H1 (cell line): Measurements from ENCODE around the gene TBR1. TPM values are rescaled to one million over a fixed set of nuclear protein-coding genes. Genes with fewer than 3 reads are reported as not detected.

Experiments used
- CTCF ChIA-PET: fragments of 300-600 bp; sonication (Branson Sonifier 250); formaldehyde crosslinking; loops from one replicate; lab custom pipeline; 2021; ENCODE audit not compliant: partially characterized antibody; lab: Charles Lee
- POLR2A ChIA-PET: fragments of 300-600 bp; sonication (Branson Sonifier 250); formaldehyde crosslinking; loops from one replicate; lab custom pipeline; 2021; ENCODE audit warnings: inconsistent platforms; ENCODE audit not compliant: partially characterized antibody; lab: Charles Lee
- DNase-seq, 2 experiments: peaks; one replicate each; pipeline versions ENCODE4 v3.0.0 to v3.0.0-alpha.2; 2010 to 2022; ENCODE audit warnings: low spot score in 2 of 2, low read depth in 1 of 2, mixed read lengths in 1 of 2
- FAIRE-seq: peaks from 2 replicates; lab custom pipeline; 2011; peaks lifted over from hg19 to GRCh38; lab: Jason Lieb, UNC
- H2AFZ ChIP-seq: 2 replicates; pipeline ENCODE4 v1.8.1; 2012; ENCODE audit warnings: low read length, inconsistent platforms
- H2AK5ac ChIP-seq: 2 replicates; pipeline ENCODE4 v1.6.1; 2013; ENCODE audit warnings: low read depth, low read length
- H2BK120ac ChIP-seq: replicated peaks from 2 replicates; pipeline ENCODE3; 2013; ENCODE audit warnings: low read depth, low read length, inconsistent platforms
- H2BK12ac ChIP-seq: 2 replicates; pipeline ENCODE4 v1.6.1; 2013; ENCODE audit warnings: low read depth, low read length
- H2BK15ac ChIP-seq: 2 replicates; pipeline ENCODE4 v1.6.1; 2013; ENCODE audit warnings: low read length
- H2BK20ac ChIP-seq: 2 replicates; pipeline ENCODE4 v1.6.1; 2013; ENCODE audit warnings: low read length
- H2BK5ac ChIP-seq: 2 replicates; pipeline ENCODE4 v1.6.1; 2013; ENCODE audit warnings: low read depth, low read length
- H3K14ac ChIP-seq: 2 replicates; pipeline ENCODE4 v1.6.1; 2013; ENCODE audit warnings: inconsistent platforms; ENCODE audit not compliant: insufficient read length
- H3K18ac ChIP-seq: 2 replicates; pipeline ENCODE4 v1.6.1; 2013; ENCODE audit warnings: low read length; ENCODE audit errors: extremely low read depth
- H3K23ac ChIP-seq: 2 replicates; pipeline ENCODE4 v1.6.1; 2013; ENCODE audit warnings: inconsistent platforms; ENCODE audit not compliant: insufficient read length
- H3K23me2 ChIP-seq: 2 replicates; pipeline ENCODE4 v1.6.1; 2013; ENCODE audit warnings: low read depth, low read length
- H3K27ac ChIP-seq: 2 replicates; pipeline ENCODE4 v1.6.1; 2011; ENCODE audit warnings: low read depth, low read length, inconsistent platforms
- H3K27me3 ChIP-seq, 4 experiments: replicated peaks in 1 of 4; 1 replicate in 1 of 4; 2 replicates in 3 of 4; pipeline versions ENCODE4 v1.6.1 to v1.8.1; 2011 to 2013; ENCODE audit warnings: low read length in 3 of 4, mild to moderate bottlenecking in 3 of 4, inconsistent platforms in 2 of 4, mixed read lengths in 2 of 4, moderate library complexity in 1 of 4; ENCODE audit not compliant: control insufficient read depth in 3 of 4, insufficient read depth in 3 of 4; ENCODE audit errors: extremely low read depth in 1 of 4
- H3K36me3 ChIP-seq, 4 experiments: 2 replicates each; pipeline versions ENCODE4 v1.6.1 to v1.8.1; 2011 to 2013; ENCODE audit warnings: mild to moderate bottlenecking in 4 of 4, low read length in 3 of 4, moderate library complexity in 2 of 4, control low read depth in 1 of 4, inconsistent platforms in 1 of 4; ENCODE audit not compliant: insufficient read depth in 4 of 4, control insufficient read depth in 2 of 4
- H3K4ac ChIP-seq: replicated peaks from 2 replicates; pipeline ENCODE3; 2013; ENCODE audit warnings: low read length, low read depth, mixed read lengths, inconsistent platforms; ENCODE audit not compliant: insufficient read length
- H3K4me1 ChIP-seq, 4 experiments: replicated peaks in 1 of 4; 1 replicate in 1 of 4; 2 replicates in 3 of 4; pipeline versions ENCODE4 v1.6.1 to v1.8.1; 2011 to 2013; ENCODE audit warnings: low read length in 3 of 4, inconsistent platforms in 2 of 4, mixed read lengths in 1 of 4; ENCODE audit not compliant: insufficient read depth in 4 of 4, control insufficient read depth in 3 of 4
- H3K4me2 ChIP-seq, 2 experiments: 2 replicates each; pipeline versions ENCODE4 v1.6.1 to v1.8.1; 2011 to 2013; ENCODE audit warnings: low read depth in 2 of 2, low read length in 2 of 2, control low read depth in 1 of 2, inconsistent platforms in 1 of 2, mild to moderate bottlenecking in 1 of 2; ENCODE audit not compliant: insufficient read depth in 1 of 2
- H3K4me3 ChIP-seq, 4 experiments: fragments of 200-600, 300-600 bp in 1 of 4; sonication (generic), shearing (Covaris generic), sonication (Bioruptor Twin) in 1 of 4; 2 replicates each; pipeline versions ENCODE4 v1.5.1 to v1.8.1; 2011 to 2016; ENCODE audit warnings: low read length in 4 of 4, low read depth in 3 of 4, control low read depth in 2 of 4, inconsistent platforms in 2 of 4, mild to moderate bottlenecking in 2 of 4, mixed read lengths in 1 of 4, moderate library complexity in 1 of 4; ENCODE audit not compliant: insufficient read depth in 2 of 4; ENCODE audit errors: extremely low read depth in 1 of 4
- H3K56ac ChIP-seq: replicated peaks from 2 replicates; pipeline ENCODE3; 2013; ENCODE audit warnings: low read depth, mild to moderate bottlenecking, mixed read lengths, low read length, inconsistent platforms; ENCODE audit not compliant: insufficient read length
- H3K79me1 ChIP-seq: 2 replicates; pipeline ENCODE4 v1.6.1; 2013; ENCODE audit warnings: low read depth, low read length, control low read depth
- H3K79me2 ChIP-seq, 2 experiments: 2 replicates each; pipeline versions ENCODE4 v1.6.1 to v1.8.1; 2012 to 2013; ENCODE audit warnings: low read length in 2 of 2, mild to moderate bottlenecking in 2 of 2, inconsistent platforms in 1 of 2; ENCODE audit not compliant: insufficient read depth in 2 of 2, control insufficient read depth in 1 of 2
- H3K9ac ChIP-seq, 4 experiments: replicated peaks in 1 of 4; 1 replicate in 1 of 4; 2 replicates in 3 of 4; pipeline versions ENCODE4 v1.6.1 to v1.8.1; 2011 to 2013; ENCODE audit warnings: low read depth in 3 of 4, low read length in 3 of 4, control low read depth in 2 of 4, mild to moderate bottlenecking in 2 of 4, moderate library complexity in 2 of 4, inconsistent platforms in 1 of 4; ENCODE audit errors: extremely low read depth in 1 of 4
- H3K9me3 ChIP-seq, 2 experiments: 2 replicates each; pipeline versions ENCODE4 v1.6.1 to v1.8.1; 2012 to 2013; ENCODE audit warnings: mild to moderate bottlenecking in 2 of 2, moderate library complexity in 2 of 2, control low read depth in 1 of 2, inconsistent platforms in 1 of 2, low read depth in 1 of 2, low read length in 1 of 2, mixed read lengths in 1 of 2; ENCODE audit not compliant: insufficient read depth in 2 of 2
- H4K20me1 ChIP-seq, 2 experiments: replicated peaks in 1 of 2; 2 replicates each; pipeline versions ENCODE3 to v1.8.1; 2011 to 2013; ENCODE audit warnings: inconsistent platforms in 2 of 2, low read length in 2 of 2, mild to moderate bottlenecking in 1 of 2; ENCODE audit not compliant: insufficient read depth in 2 of 2, control insufficient read depth in 1 of 2
- H4K5ac ChIP-seq: 2 replicates; pipeline ENCODE4 v1.6.1; 2013; ENCODE audit warnings: low read length, low read depth, mixed read lengths, inconsistent platforms; ENCODE audit not compliant: insufficient read length
- H4K8ac ChIP-seq: 2 replicates; pipeline ENCODE4 v1.8.0; 2013; ENCODE audit warnings: mild to moderate bottlenecking, moderate library complexity, low read length, inconsistent platforms; ENCODE audit not compliant: insufficient read depth; ENCODE audit errors: extremely low read depth
- H4K91ac ChIP-seq: replicated peaks from 2 replicates; pipeline ENCODE3; 2013; ENCODE audit warnings: low read length, mixed read lengths, inconsistent platforms; ENCODE audit not compliant: insufficient read length
- ATF3 ChIP-seq: IDR thresholded peaks from 2 replicates; pipeline ENCODE4 v1.6.1; 2011; ENCODE audit warnings: low read depth, mild to moderate bottlenecking, low read length; ENCODE audit not compliant: insufficient read depth
- CBX5 ChIP-seq: fragments of 300-800, 300-1000 bp; sonication (generic); IDR thresholded peaks from 2 replicates; pipeline ENCODE4 v1.7.1; 2016; ENCODE audit warnings: antibody characterized with exemption, low read length, low read depth
- CHD1 ChIP-seq: IDR thresholded peaks from 2 replicates; pipeline ENCODE4 v1.6.1; 2012; ENCODE audit warnings: low read depth, low read length, improper control_type of control experiment
- CREB1 ChIP-seq: IDR thresholded peaks from 2 replicates; pipeline ENCODE4 v1.6.1; 2012; ENCODE audit warnings: inconsistent platforms
- EP300 ChIP-seq, 2 experiments: IDR thresholded peaks; 1 replicate in 1 of 2; 2 replicates in 1 of 2; pipeline ENCODE4 v1.6.1; 2011 to 2012; ENCODE audit warnings: low read depth in 2 of 2, low read length in 2 of 2, mild to moderate bottlenecking in 2 of 2, borderline replicate concordance in 1 of 2, inconsistent platforms in 1 of 2, moderate library complexity in 1 of 2
- GTF2F1 ChIP-seq: IDR thresholded peaks from 2 replicates; pipeline ENCODE4 v1.6.1; 2012; ENCODE audit warnings: low read depth, low read length, improper control_type of control experiment, borderline replicate concordance
- MAX ChIP-seq: IDR thresholded peaks from 2 replicates; pipeline ENCODE4 v1.6.1; 2012; ENCODE audit warnings: inconsistent platforms
- RFX5 ChIP-seq: IDR thresholded peaks from 2 replicates; pipeline ENCODE4 v1.6.1; 2011; ENCODE audit warnings: low read depth, low read length, improper control_type of control experiment, borderline replicate concordance
- RNF2 ChIP-seq: fragments of 200-900, 300-1000 bp; sonication (generic); IDR thresholded peaks from 2 replicates; pipeline ENCODE4 v1.7.1; 2016; ENCODE audit warnings: borderline replicate concordance, low read depth, mild to moderate bottlenecking, antibody characterized with exemption, low read length; ENCODE audit not compliant: poor library complexity, severe bottlenecking; ENCODE audit errors: missing control alignments
- SIRT6 ChIP-seq: IDR thresholded peaks from one replicate; pipeline ENCODE4 v1.7.1; 2012; ENCODE audit warnings: low read length, inconsistent platforms
- SRF ChIP-seq: IDR thresholded peaks from 2 replicates; pipeline ENCODE4 v1.6.1; 2011; ENCODE audit warnings: mild to moderate bottlenecking, low read depth, low read length, moderate library complexity
- WGBS, 2 experiments: shearing (Covaris generic) in 1 of 2; methylation state at CpG; one replicate each; pipeline versions ENCODE4 v1.1.6 to v1.1.7; 2013 to 2015; ENCODE audit warnings: low lambda C conversion rate in 2 of 2, mixed read lengths in 2 of 2, inconsistent platforms in 1 of 2, low coverage in 1 of 2, missing lambda C conversion rate in 1 of 2; ENCODE audit not compliant: insufficient replicate concordance in 2 of 2, insufficient coverage in 1 of 2, insufficient read length in 1 of 2; ENCODE audit errors: extremely low coverage in 1 of 2, missing lambda C conversion rate in 1 of 2; 5-methylcytosine and 5-hydroxymethylcytosine counted together
- polyA plus RNA-seq, 7 experiments: library from polyadenylated mRNA; depleted of rRNA in 3 of 7; stranded (reverse) in 5 of 7; unstranded in 2 of 7; fragments of >200 nt in 5 of 7; fragments of 200-250 nt in 2 of 7; gene quantifications; 1 replicate in 5 of 7; 2 replicates in 1 of 7; 4 replicates in 1 of 7; pipeline versions ENCODE4 v1.2.1 to v1.2.3, GENCODE V29; 2011 to 2013; ENCODE audit warnings: missing spikeins in 2 of 7, mixed read lengths in 2 of 7
- total RNA-seq: library from RNA; stranded (reverse); fragmentation: NEBNext Ultra II Directional; extraction: Animal tissue kit (Norgen Biotek cat#: 25700); gene quantifications from 2 replicates; pipeline ENCODE4 v1.2.1, GENCODE V29; 2021

TBR1 gene
- total and polyA plus RNA-seq, 2 of the 8 experiments (the other 6 are each of a cell fraction or from before 2014, with no cell fraction given), result not detected

- Histone ChIP-seq H3K27me3 (no peaks in the 10 kb centered on the region), H3K9me3 (no peaks in the 10 kb centered on the region), H3K4me1 (peaks cover 0 to 3% (median 0%) of the 10 kb centered on the region in 4 experiments; a peak in 2 of 7 replicates), H3K9ac (no peak overlapping the region), H3K23me2 (no peaks in the 10 kb centered on the region), H3K79me1 (no peaks in the 10 kb centered on the region), H3K27ac (no peak overlapping the region), H4K8ac (no peak overlapping the region), H2BK20ac (no peak overlapping the region), H2AFZ (no peak overlapping the region), H3K14ac (no peak overlapping the region), H3K56ac (no peak overlapping the region), H3K4me2 (no peak overlapping the region), H3K4ac (no peak overlapping the region), H3K18ac (no peak overlapping the region), H3K23ac (no peak overlapping the region), H2BK15ac (no peak overlapping the region), H2BK12ac (no peak overlapping the region), H2BK5ac (no peak overlapping the region), H4K20me1 (no peaks in the 10 kb centered on the region), H4K5ac (no peak overlapping the region), H3K79me2 (no peaks in the 10 kb centered on the region), H3K36me3 (peaks cover 2 to 19% (median 11%) of the 10 kb centered on the region in 4 experiments; a peak in 5 of 8 replicates), H3K4me3 (no peak overlapping the region), H2AK5ac (no peak overlapping the region), H4K91ac (no peak overlapping the region), H2BK120ac (no peak overlapping the region)
- WGBS, 2 experiments, result 89% methylated on average over 4 of the region's 4 CpGs; no CpG with 5 or more reads in 1 of the 2 experiments
- DNase-seq (no peak), FAIRE-seq (no peak)
- CTCF ChIA-PET, result interaction anchor here (1.5 kb wide), 1 partner anchor 179 kb away, joined by 3 read pairs; no protein-coding TSS in a partner anchor
- POLR2A ChIA-PET, result no interaction called here
- TF ChIP-seq RFX5 (no peak), CBX5 (no peak), SIRT6 (no peak), GTF2F1 (no peak), RNF2 (no peak), CHD1 (no peak), CREB1 (no peak), ATF3 (no peak), SRF (no peak), EP300 (IDR thresholded peaks at IDR 0.05; ENCODE audit: borderline replicate concordance in 1 of 2, low read depth in 2 of 2, low read length in 2 of 2) (no peak), MAX (no peak)
These were observed 24.2 kb upstream of the TBR1 start for GRCh38 chr2:161391737-161392506.
